ENCODE measurements around the gene SMIM41.

- TF ChIP-seq EZH2 (IDR thresholded peaks at IDR 0.05; ENCODE audit: insufficient read depth, poor library complexity, severe bottlenecking) (no peak), EZH2phosphoT487 (IDR thresholded peaks at IDR 0.05; ENCODE audit: insufficient read depth, low read depth) (no peak)
These were observed 6.2 kb downstream of the SMIM41 start for GRCh38 chr12:52085682-52086180.
